ENCODE data around the gene ATP8B3.

Gene ATP8B3

GRCh38 chr19:1816530-1817298, 4.6 kb upstream of the ATP8B3 start:
- no peak for DNase-seq

- no peak for DNase-seq
These were observed 3.8 kb upstream of the ATP8B3 start for GRCh38 chr19:1815605-1816529.

- no peak for DNase-seq
These were observed 2.9 kb upstream of the ATP8B3 start for GRCh38 chr19:1814833-1815604.

- DNase-seq, result no peak
These were observed 2.3 kb upstream of the ATP8B3 start for GRCh38 chr19:1814391-1814790.

GRCh38 chr19:1813192-1814182, 1.4 kb upstream of the ATP8B3 start:
- DNase-seq, result no peak

GRCh38 chr19:1812426-1813191, 533 bp upstream of the ATP8B3 start:
- peak in 52 of 56 donors; percentile 21 to 86 (median 59) for DNase-seq

- DNase-seq, result peak in 2 of 56 donors; percentile 10 to 37
These were observed 593 bp downstream of the ATP8B3 start for GRCh38 chr19:1811472-1811894.

GRCh38 chr19:1810439-1811160, 1.5 kb downstream of the ATP8B3 start:
- no peak for DNase-seq

GRCh38 chr19:1809678-1810077, 2.4 kb downstream of the ATP8B3 start:
- DNase-seq, result no peak

- DNase-seq, result no peak
These were observed 3.7 kb downstream of the ATP8B3 start for GRCh38 chr19:1808395-1808731.

GRCh38 chr19:1807695-1808394, 4.2 kb downstream of the ATP8B3 start:
- DNase-seq, result no peak

GRCh38 chr19:1807030-1807694, 4.9 kb downstream of the ATP8B3 start:
- DNase-seq, result no peak

GRCh38 chr19:1806184-1807029, 5.7 kb downstream of the ATP8B3 start:
- no peak for DNase-seq

GRCh38 chr19:1805401-1806183, 6.5 kb downstream of the ATP8B3 start:
- DNase-seq, result no peak

- no peak for DNase-seq
These were observed 7.2 kb downstream of the ATP8B3 start for GRCh38 chr19:1804858-1805257.
